Inferior parietal cortex (tissue), 1 donor: ENCODE measurements around the gene SMPD2.

ENCODE experiments used
- DNase-seq: peaks from one replicate; pipeline ENCODE4 v3.0.0-alpha.2; 2016; ENCODE audit errors: extremely low spot score

Gene SMPD2

GRCh38 chr6:109446541-109446940 lies 6.0 kb downstream of the SMPD2 start:
- DNase-seq: no peak

GRCh38 chr6:109447087-109447486 lies 6.6 kb downstream of the SMPD2 start:
- no peak for DNase-seq

- DNase-seq: no peak
These were observed 7.5 kb downstream of the SMPD2 start for GRCh38 chr6:109447878-109448555.

GRCh38 chr6:109448615-109449014 lies 8.1 kb downstream of the SMPD2 start:
- DNase-seq: no peak

- no peak for DNase-seq
These were observed 8.7 kb downstream of the SMPD2 start for GRCh38 chr6:109449064-109449794.

- no peak for DNase-seq
These were observed 9.5 kb downstream of the SMPD2 start for GRCh38 chr6:109449795-109450673.

GRCh38 chr6:109450801-109451200 lies 10.3 kb downstream of the SMPD2 start:
- no peak for DNase-seq

- no peak for DNase-seq
These were observed 10.9 kb downstream of the SMPD2 start for GRCh38 chr6:109451376-109451775.

GRCh38 chr6:109452181-109452580 lies 11.7 kb downstream of the SMPD2 start:
- DNase-seq: no peak

- DNase-seq: no peak
These were observed 12.6 kb downstream of the SMPD2 start for GRCh38 chr6:109453156-109453555.

- DNase-seq: no peak
These were observed 13.3 kb downstream of the SMPD2 start for GRCh38 chr6:109453594-109454495.

GRCh38 chr6:109454496-109455436 lies 14.2 kb downstream of the SMPD2 start:
- DNase-seq: no peak

GRCh38 chr6:109455437-109456110 lies 15.1 kb downstream of the SMPD2 start, which contains the start of gene MICAL1:
MICAL1 (minus strand) TSS chr6:109455772; CDS start chr6:109454196, 1,576 bp downstream.
- no peak for DNase-seq

GRCh38 chr6:109456111-109456583 lies 15.6 kb downstream of the SMPD2 start:
- DNase-seq: no peak

- DNase-seq: no peak
These were observed 16.4 kb downstream of the SMPD2 start for GRCh38 chr6:109456710-109457561.

GRCh38 chr6:109457562-109457996 lies 17.1 kb downstream of the SMPD2 start:
- no peak for DNase-seq

GRCh38 chr6:109458774-109459531 lies 18.4 kb downstream of the SMPD2 start:
- DNase-seq: no peak
